A673 (cell line): Measurements from ENCODE around the gene APBA3. TPM values are rescaled to one million over a fixed set of nuclear protein-coding genes. Genes with fewer than 3 reads are reported as not detected.

ENCODE experiments used
- BruUV-seq: library from RNA; stranded (reverse); fragments of 400-500 nt; replicated peaks from 2 replicates; lab custom pipeline; 2021; lab: Mats Ljungman, UMichigan
- CTCF ChIA-PET: fragments of 300-600 bp; sonication (Branson Sonifier 250); formaldehyde crosslinking; loops from one replicate; lab custom pipeline; 2022; ENCODE audit warnings: antibody characterized with exemption; lab: Charles Lee
- POLR2A ChIA-PET: fragments of 300-600 bp; sonication (Branson Sonifier 250); formaldehyde crosslinking; loops from one replicate; lab custom pipeline; 2022; ENCODE audit warnings: antibody characterized with exemption; ENCODE audit not compliant: low non-redundant PET; lab: Charles Lee
- DNase-seq: peaks from one replicate; pipeline ENCODE4 v3.0.0-alpha.2; 2015; ENCODE audit warnings: low spot score
- H3K27ac ChIP-seq: fragments of 200-600 bp; sonication (generic); 2 replicates; pipeline ENCODE4 v1.5.1; 2016; ENCODE audit warnings: mixed run types, low read depth, mild to moderate bottlenecking, mixed read lengths, antibody characterized with exemption, low read length; ENCODE audit not compliant: poor library complexity, severe bottlenecking
- H3K27me3 ChIP-seq: fragments of 200-600 bp; sonication (generic); replicated peaks from 2 replicates; pipeline ENCODE4 v1.6.1; 2017; ENCODE audit warnings: mixed run types, low read depth, mild to moderate bottlenecking, mixed read lengths, antibody characterized with exemption, low read length; ENCODE audit not compliant: insufficient read depth, poor library complexity
- H3K36me3 ChIP-seq: fragments of 200-600 bp; sonication (generic); 2 replicates; pipeline ENCODE4 v1.6.1; 2016; ENCODE audit warnings: mixed run types, mild to moderate bottlenecking, mixed read lengths, antibody characterized with exemption, low read length; ENCODE audit not compliant: insufficient read depth, poor library complexity, severe bottlenecking
- H3K4me1 ChIP-seq: fragments of 200-600 bp; sonication (generic); 2 replicates; pipeline ENCODE4 v1.6.1; 2017; ENCODE audit warnings: mixed run types, mild to moderate bottlenecking, mixed read lengths, antibody characterized with exemption, low read length; ENCODE audit not compliant: insufficient read depth, poor library complexity, severe bottlenecking
- H3K4me3 ChIP-seq: fragments of 200-600 bp; sonication (generic); 2 replicates; pipeline ENCODE4 v1.5.1; 2016; ENCODE audit warnings: low read depth, mixed run types, mild to moderate bottlenecking, mixed read lengths, low read length; ENCODE audit not compliant: poor library complexity, severe bottlenecking
- H3K9me3 ChIP-seq: fragments of 200-600 bp; sonication (generic); 2 replicates; pipeline ENCODE4 v1.6.1; 2016; ENCODE audit warnings: mixed run types, low read depth, mild to moderate bottlenecking, mixed read lengths, antibody characterized with exemption, low read length; ENCODE audit not compliant: poor library complexity, severe bottlenecking
- EZH2 ChIP-seq: fragments of 200-600 bp; sonication (generic); IDR thresholded peaks from 2 replicates; pipeline ENCODE4 v1.6.1; 2017; ENCODE audit warnings: borderline replicate concordance, low read depth, mild to moderate bottlenecking, mixed read lengths, antibody characterized with exemption, low read length; ENCODE audit not compliant: poor library complexity, severe bottlenecking
- intact Hi-C: fragments of 100-400 bp; cut with micrococcal nuclease; formaldehyde crosslinking; loops from one replicate; pipeline ENCODE4 v1.10.0; 2022; ENCODE audit not compliant: unreplicated experiment
- total RNA-seq: library from RNA; stranded (reverse); gene quantifications from 2 replicates; pipeline ENCODE4 v1.2.3, GENCODE V29; 2021
- TF ChIP-seq, protein P1 (sequence below): fragments of 300-800, 200-600 bp; sonication (generic); conservative IDR thresholded peaks from 2 replicates; pipeline ENCODE4 v1.5.1; 2017; ENCODE audit warnings: low read depth, mild to moderate bottlenecking, antibody characterized with exemption, low read length, moderate library complexity, mixed read lengths

The APBA3 gene
- total RNA-seq, 1 experiment from 2014 or later = 30.0 TPM

DNA sequence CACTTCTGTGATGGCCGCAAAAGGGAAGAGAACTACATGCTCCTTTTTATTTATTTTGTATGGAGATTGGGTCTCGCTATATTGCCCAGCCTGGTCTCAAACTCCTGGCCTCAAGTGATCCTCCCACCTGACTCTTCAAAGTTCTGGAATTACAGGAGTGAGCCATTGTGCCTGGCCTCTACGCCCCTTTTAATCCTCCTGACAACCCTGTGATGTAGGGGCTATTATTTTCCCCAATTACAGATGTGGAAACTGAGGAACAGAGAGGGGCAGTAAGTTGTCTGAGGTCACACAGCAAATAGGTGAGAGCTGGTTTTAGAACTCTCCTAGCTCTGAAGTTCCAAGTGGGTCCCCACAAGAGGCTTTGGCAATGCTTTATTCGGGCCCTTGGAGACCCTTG lies 41.6 kb downstream of the APBA3 start:
- no TSS peak for BruUV-seq
- peaks cover 21% of the 10 kb centered on the region for H3K27me3 ChIP-seq
- TF ChIP-seq EZH2 = no peak
- TF ChIP-seq, protein P1, sequence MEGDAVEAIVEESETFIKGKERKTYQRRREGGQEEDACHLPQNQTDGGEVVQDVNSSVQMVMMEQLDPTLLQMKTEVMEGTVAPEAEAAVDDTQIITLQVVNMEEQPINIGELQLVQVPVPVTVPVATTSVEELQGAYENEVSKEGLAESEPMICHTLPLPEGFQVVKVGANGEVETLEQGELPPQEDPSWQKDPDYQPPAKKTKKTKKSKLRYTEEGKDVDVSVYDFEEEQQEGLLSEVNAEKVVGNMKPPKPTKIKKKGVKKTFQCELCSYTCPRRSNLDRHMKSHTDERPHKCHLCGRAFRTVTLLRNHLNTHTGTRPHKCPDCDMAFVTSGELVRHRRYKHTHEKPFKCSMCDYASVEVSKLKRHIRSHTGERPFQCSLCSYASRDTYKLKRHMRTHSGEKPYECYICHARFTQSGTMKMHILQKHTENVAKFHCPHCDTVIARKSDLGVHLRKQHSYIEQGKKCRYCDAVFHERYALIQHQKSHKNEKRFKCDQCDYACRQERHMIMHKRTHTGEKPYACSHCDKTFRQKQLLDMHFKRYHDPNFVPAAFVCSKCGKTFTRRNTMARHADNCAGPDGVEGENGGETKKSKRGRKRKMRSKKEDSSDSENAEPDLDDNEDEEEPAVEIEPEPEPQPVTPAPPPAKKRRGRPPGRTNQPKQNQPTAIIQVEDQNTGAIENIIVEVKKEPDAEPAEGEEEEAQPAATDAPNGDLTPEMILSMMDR = no peak
- no peaks in the 10 kb centered on the region for H3K9me3 ChIP-seq
- H3K4me1 ChIP-seq = peaks cover 4% of the 10 kb centered on the region
- intact Hi-C loops = no loop called here
- H3K4me3 ChIP-seq = no peak overlapping the region
- H3K36me3 ChIP-seq = no peaks in the 10 kb centered on the region
- H3K27ac ChIP-seq = no peak overlapping the region
- DNase-seq = no peak
- POLR2A ChIA-PET = no interaction called here
- CTCF ChIA-PET = no interaction called here

DNA sequence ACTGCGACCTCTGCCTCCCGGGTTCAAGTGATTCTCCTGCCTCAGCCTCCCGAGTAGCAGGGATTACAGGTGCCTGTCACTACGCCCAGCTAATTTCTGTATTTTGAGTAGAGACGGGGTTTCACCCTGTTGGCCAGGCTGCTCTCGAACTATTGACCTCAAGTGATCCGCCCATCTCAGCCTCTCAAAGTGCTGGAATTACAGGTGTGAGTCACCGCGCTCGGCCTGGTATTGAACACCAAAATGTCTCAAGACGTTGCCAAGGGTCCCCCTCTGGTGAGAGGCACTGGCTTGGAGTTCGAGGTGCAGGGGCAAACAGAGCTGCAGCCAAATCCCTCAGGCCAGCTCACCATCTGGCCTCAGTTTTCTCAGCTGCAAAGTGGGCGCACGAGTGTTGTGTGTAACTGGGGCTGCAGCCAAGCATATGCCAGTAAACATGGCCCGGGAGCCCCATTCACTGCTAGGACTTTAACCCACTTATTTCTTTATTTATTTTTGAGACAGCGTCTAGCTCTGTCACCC lies 45.3 kb downstream of the APBA3 start:
- Histone ChIP-seq H3K9me3 (no peaks in the 10 kb centered on the region), H3K27me3 (peaks cover 3% of the 10 kb centered on the region), H3K27ac (no peak overlapping the region), H3K36me3 (no peaks in the 10 kb centered on the region), H3K4me3 (no peak overlapping the region), H3K4me1 (no peaks in the 10 kb centered on the region)
- DNase-seq = no peak
- intact Hi-C loops = no loop called here
- no peak for TF ChIP-seq EZH2
- TF ChIP-seq, protein P1 = no peak
- ChIA-PET CTCF (interaction anchor here (0.6 kb wide), 1 partner anchor 13 kb away, joined by 4 read pairs; no protein-coding TSS in a partner anchor), POLR2A (no interaction called here)
- no TSS peak for BruUV-seq

DNA sequence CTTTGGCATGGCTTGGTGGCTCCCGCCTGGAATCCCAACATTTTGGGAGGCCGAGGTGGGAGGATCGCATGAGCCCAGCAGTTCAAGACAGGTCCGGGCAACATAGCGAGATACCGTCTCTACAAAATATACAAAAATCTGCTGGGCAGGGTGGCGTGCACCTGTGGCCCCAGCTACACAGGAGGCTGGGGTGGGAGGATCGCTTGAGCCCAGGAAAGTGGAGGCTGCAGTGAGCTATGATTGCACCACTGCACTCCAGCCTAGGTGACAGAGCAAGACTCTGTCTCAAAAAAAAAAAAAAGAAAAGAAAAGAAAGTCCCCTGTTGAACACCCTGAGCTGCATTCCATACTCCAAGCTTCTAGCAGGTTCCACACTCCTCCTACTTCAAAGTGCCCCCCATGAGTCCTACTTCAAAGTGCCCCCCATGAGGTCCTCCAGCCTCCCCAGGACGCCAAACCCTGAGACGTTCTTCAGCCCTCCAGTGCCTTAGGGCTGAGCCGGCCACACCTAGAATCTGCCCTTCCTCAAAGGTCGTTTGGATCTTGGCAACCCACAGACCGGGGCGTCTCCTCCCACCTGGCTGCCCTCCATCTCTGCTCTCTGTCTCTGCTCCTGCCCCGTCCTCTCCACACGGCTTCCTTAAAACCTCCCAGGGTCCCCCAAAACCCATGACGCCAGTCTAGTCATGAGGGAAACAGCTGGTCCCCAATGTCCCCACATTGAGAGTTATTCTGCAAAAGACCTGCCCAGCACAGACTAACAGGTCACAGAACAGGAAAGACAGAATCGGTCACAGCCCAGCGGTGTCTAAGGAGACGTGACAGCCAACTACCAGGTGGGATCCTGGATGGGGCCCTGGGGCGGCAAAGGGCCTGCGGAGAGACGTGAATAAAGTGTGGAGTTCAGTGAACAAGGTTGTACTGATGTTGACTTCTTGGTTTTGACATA lies 48.6 kb downstream of the APBA3 start:
- no peaks in the 10 kb centered on the region for H3K27me3 ChIP-seq
- H3K27ac ChIP-seq = no peak overlapping the region
- ChIA-PET POLR2A (no interaction called here), CTCF (interaction anchor here (0.7 kb wide), 1 partner anchor 164 kb away, joined by 10 read pairs; no protein-coding TSS in a partner anchor)
- H3K4me3 ChIP-seq = no peak overlapping the region
- no peaks in the 10 kb centered on the region for H3K36me3 ChIP-seq
- no peak for DNase-seq
- H3K9me3 ChIP-seq = no peaks in the 10 kb centered on the region
- BruUV-seq = no TSS peak
- peaks cover 7% of the 10 kb centered on the region for H3K4me1 ChIP-seq
- intact Hi-C loops = no loop called here
- TF ChIP-seq EZH2 = no peak
- TF ChIP-seq, protein P1 = no peak
